Measurements from ENCODE around the gene IL4R. TPM values are rescaled to one million over a fixed set of nuclear protein-coding genes. Genes with fewer than 3 reads are reported as not detected.

The IL4R gene
- total and polyA plus RNA-seq, 2 of the 13 experiments (the other 11 are each of a cell fraction or from before 2014, with no cell fraction given): 15.9 to 49.6 TPM

DNA sequence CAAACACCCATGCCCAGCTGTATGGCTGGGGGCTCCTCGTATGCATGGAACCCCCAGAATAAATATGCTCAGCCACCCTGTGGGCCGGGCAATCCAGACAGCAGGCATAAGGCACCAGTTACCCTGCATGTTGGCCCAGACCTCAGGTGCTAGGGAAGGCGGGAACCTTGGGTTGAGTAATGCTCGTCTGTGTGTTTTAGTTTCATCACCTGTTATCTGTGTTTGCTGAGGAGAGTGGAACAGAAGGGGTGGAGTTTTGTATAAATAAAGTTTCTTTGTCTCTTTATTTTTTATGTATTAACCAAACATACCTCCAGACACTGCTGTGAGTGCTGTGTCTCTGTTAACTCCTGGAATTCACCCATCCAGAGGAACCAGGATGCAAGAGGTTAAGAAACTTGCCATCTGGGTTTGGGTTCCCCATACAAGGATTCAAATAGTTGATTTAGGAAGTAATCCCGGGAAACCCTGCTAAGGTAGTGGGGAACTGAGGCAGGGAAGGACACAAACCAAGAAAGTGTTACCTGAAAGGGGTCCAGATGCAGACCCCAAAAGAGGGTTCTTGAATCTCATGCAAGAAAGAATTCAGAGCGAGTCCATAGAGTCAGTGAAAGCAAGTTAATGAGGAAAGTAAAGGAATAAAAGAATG lies 50.8 kb downstream of the IL4R start (continued):
- TF ChIP-seq, protein P1, sequence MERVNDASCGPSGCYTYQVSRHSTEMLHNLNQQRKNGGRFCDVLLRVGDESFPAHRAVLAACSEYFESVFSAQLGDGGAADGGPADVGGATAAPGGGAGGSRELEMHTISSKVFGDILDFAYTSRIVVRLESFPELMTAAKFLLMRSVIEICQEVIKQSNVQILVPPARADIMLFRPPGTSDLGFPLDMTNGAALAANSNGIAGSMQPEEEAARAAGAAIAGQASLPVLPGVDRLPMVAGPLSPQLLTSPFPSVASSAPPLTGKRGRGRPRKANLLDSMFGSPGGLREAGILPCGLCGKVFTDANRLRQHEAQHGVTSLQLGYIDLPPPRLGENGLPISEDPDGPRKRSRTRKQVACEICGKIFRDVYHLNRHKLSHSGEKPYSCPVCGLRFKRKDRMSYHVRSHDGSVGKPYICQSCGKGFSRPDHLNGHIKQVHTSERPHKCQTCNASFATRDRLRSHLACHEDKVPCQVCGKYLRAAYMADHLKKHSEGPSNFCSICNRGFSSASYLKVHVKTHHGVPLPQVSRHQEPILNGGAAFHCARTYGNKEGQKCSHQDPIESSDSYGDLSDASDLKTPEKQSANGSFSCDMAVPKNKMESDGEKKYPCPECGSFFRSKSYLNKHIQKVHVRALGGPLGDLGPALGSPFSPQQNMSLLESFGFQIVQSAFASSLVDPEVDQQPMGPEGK (CRISPR knock-in tag; IDR thresholded peaks at IDR 0.05): peak; percentile 90
- no peak for TF ChIP-seq YY1 (IDR thresholded peaks at IDR 0.05; ENCODE audit: insufficient read depth, insufficient replicate concordance, low read depth, low read length)
- TF ChIP-seq SRSF9 (IDR thresholded peaks at IDR 0.05; ENCODE audit: borderline replicate concordance, insufficient read depth, low read depth, low read length, poor library complexity, severe bottlenecking): no peak
- TF ChIP-seq, protein P2, sequence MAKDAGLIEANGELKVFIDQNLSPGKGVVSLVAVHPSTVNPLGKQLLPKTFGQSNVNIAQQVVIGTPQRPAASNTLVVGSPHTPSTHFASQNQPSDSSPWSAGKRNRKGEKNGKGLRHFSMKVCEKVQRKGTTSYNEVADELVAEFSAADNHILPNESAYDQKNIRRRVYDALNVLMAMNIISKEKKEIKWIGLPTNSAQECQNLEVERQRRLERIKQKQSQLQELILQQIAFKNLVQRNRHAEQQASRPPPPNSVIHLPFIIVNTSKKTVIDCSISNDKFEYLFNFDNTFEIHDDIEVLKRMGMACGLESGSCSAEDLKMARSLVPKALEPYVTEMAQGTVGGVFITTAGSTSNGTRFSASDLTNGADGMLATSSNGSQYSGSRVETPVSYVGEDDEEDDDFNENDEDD (CRISPR knock-in tag; IDR thresholded peaks at IDR 0.05; ENCODE audit: borderline replicate concordance): peak; percentile 95
- TF ChIP-seq ZBTB20 (CRISPR knock-in tag; IDR thresholded peaks at IDR 0.05; ENCODE audit: borderline replicate concordance, low read depth): no peak
- no peak for TF ChIP-seq ZNF235 (CRISPR knock-in tag; IDR thresholded peaks at IDR 0.05; ENCODE audit: borderline replicate concordance)
- 0 out of 2 replicates have a peak, but pooled peaks have one; percentile 32 for TF ChIP-seq ZFP91 (CRISPR knock-in tag; IDR thresholded peaks at IDR 0.05; ENCODE audit: borderline replicate concordance)
- peak; percentile 58; the same call in 1 of the 2 replicates for TF ChIP-seq JUNB (CRISPR knock-in tag; IDR thresholded peaks at IDR 0.05; ENCODE audit: borderline replicate concordance)
- no peak for TF ChIP-seq ZNF530 (CRISPR knock-in tag; IDR thresholded peaks at IDR 0.05; ENCODE audit: low read depth)
- TF ChIP-seq ZBTB7A (CRISPR knock-in tag; IDR thresholded peaks at IDR 0.05): no peak
- TF ChIP-seq ZNF790 (CRISPR knock-in tag; IDR thresholded peaks at IDR 0.05; ENCODE audit: borderline replicate concordance): no peak
- no peak for TF ChIP-seq ZNF737 (CRISPR knock-in tag; IDR thresholded peaks at IDR 0.05; ENCODE audit: borderline replicate concordance)
- TF ChIP-seq ZMAT3 (CRISPR knock-in tag; conservative IDR thresholded peaks at IDR 0.05): no peak
- TF ChIP-seq CCDC6 (CRISPR knock-in tag; IDR thresholded peaks at IDR 0.05): no peak
- no peak for TF ChIP-seq ESRRA (CRISPR knock-in tag; IDR thresholded peaks at IDR 0.05; ENCODE audit: low read depth)
- no peak for TF ChIP-seq EZH2 (conservative IDR thresholded peaks at IDR 0.05; ENCODE audit: low read depth, low read length)
- TF ChIP-seq ZNF747 (CRISPR knock-in tag; IDR thresholded peaks at IDR 0.05; ENCODE audit: borderline replicate concordance): no peak
- peak; percentile 48; the same call in 1 of the 2 replicates for TF ChIP-seq ZBTB33 (CRISPR knock-in tag; IDR thresholded peaks at IDR 0.05)
- TF ChIP-seq ATAD3A (CRISPR knock-in tag; IDR thresholded peaks at IDR 0.05): no peak
- peak; percentile 35; the same call in 1 of the 2 replicates for TF ChIP-seq ERF (CRISPR knock-in tag; IDR thresholded peaks at IDR 0.05)
- TF ChIP-seq TCF7L2 (IDR thresholded peaks at IDR 0.05; ENCODE audit: low read depth, low read length): no peak

All from HepG2 (cell line).